Activated naive CD4-positive, alpha-beta T cell treated with anti-CD3 and anti-CD28 coated beads, Interleukin-2, amount 10 ng/mL, durations not matched to agents 7 days and 5 days (primary cell): ENCODE results near the gene GRB2.
A peak's percentile ranks its signal among the peaks of the same experiment; 100 is the strongest.

ENCODE experiments used
- CTCF ChIA-PET: fragments of 350-600 bp; sonication (Branson Sonifier 250); formaldehyde crosslinking; loops from one replicate; lab custom pipeline; 2021; ENCODE audit warnings: antibody characterized with exemption; lab: Charles Lee
- DNase-seq: peaks from one replicate; pipeline ENCODE4 v3.0.0-alpha.2; 2020
- H3K27ac Mint-ChIP-seq: one replicate; pipeline ENCODE4 v1.8.0; 2021; ENCODE audit warnings: mild to moderate bottlenecking, moderate library complexity, mixed read lengths
- H3K27me3 Mint-ChIP-seq: one replicate; pipeline ENCODE4 v1.8.0; 2021; ENCODE audit warnings: mild to moderate bottlenecking, mixed read lengths
- H3K36me3 Mint-ChIP-seq: one replicate; pipeline ENCODE4 v1.8.0; 2021; ENCODE audit warnings: mixed read lengths
- H3K4me1 Mint-ChIP-seq: one replicate; pipeline ENCODE4 v1.8.0; 2021; ENCODE audit warnings: mixed read lengths
- H3K4me3 Mint-ChIP-seq: one replicate; pipeline ENCODE4 v1.8.0; 2021; ENCODE audit warnings: mild to moderate bottlenecking, moderate library complexity, mixed read lengths
- H3K9me3 Mint-ChIP-seq: one replicate; pipeline ENCODE4 v1.8.0; 2021; ENCODE audit warnings: mixed read lengths

The GRB2 gene

DNA sequence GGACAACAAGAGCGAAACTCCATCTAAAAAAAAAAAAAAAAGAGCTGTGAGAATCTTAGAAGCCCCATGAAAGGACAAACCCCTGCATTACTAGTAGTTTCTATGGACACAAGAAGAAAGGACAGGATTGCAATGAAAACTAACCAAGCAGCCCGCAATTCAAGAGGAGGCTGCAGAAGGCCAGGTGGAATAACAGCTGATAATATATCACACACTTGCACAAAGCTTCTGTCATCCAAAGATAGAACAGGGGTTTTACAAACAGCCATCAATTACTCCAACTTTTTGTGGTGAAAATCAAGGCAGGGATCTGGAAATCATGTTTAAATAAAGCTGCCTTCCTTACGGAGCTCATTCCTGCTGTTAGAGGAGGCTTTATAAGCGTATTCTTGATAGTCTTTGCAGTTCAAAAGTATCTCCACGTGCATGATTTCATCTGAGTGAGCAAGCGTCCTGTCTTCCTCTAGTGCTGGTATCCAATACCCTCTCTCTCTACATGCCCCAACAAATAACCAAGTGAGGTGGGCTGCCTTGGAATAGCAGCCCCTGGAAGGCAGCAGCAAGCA is 27.8 kb upstream of the GRB2 start:
- H3K27ac Mint-ChIP-seq = no peak overlapping the region
- CTCF ChIA-PET = no interaction called here
- H3K4me3 Mint-ChIP-seq = no peak overlapping the region
- peaks cover 18% of the 10 kb centered on the region for H3K4me1 Mint-ChIP-seq
- H3K36me3 Mint-ChIP-seq = no peaks in the 10 kb centered on the region
- DNase-seq = no peak
- H3K27me3 Mint-ChIP-seq = peaks cover 49% of the 10 kb centered on the region
- no peaks in the 10 kb centered on the region for H3K9me3 Mint-ChIP-seq

DNA sequence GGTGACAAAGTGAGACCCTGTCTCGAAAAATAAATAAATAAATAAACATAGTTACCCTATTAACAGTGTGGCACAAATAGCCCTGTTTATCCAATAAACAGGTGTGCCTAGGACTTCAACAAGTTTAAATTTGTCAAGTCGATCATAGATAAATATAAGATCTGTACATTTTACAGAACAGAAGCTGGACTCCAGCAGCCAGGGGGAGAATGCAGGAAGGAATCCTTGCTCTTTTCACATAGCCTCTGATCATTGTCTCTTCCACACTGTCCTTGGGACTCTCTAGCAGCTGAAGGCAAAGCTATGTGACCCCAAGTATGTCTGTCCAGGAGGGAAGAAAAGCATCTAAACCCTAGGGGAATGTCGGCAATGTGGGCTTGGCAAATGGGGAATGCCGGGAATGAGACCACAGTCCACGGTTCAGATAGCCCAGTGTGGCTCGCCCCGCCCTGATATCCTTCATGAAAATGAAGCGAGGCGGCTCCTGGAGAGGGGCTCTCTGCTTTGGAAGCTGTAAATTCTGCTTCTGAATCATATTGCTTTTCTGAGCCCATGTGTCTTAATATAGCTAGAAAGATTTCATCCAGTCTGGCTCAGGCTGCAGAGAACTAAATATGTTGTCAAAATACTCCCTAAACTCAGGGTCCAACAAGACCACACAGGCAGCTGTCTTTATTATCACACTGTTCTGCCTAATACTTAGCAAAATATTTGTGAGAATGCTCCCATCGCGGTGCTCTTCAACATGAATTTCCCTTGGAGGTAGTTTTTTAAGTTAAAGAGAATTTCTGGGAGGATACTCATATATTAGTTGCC is 24.9 kb upstream of the GRB2 start:
- no peak overlapping the region for H3K27ac Mint-ChIP-seq
- DNase-seq = no peak
- H3K36me3 Mint-ChIP-seq = no peaks in the 10 kb centered on the region
- H3K27me3 Mint-ChIP-seq = peaks cover 50% of the 10 kb centered on the region
- CTCF ChIA-PET = interaction anchor here (0.6 to 0.9 kb wide), 2 partner anchors 317 to 320 kb away, joined by 3 read pairs; no protein-coding TSS in a partner anchor
- peaks cover 17% of the 10 kb centered on the region for H3K4me1 Mint-ChIP-seq
- no peak overlapping the region for H3K4me3 Mint-ChIP-seq
- H3K9me3 Mint-ChIP-seq = no peaks in the 10 kb centered on the region

GRCh38 chr17:75428543-75429469 is 23.3 kb upstream of the GRB2 start:
- Mint-ChIP-seq H3K4me3 (no peak overlapping the region), H3K36me3 (no peaks in the 10 kb centered on the region), H3K9me3 (no peaks in the 10 kb centered on the region), H3K27ac (no peak overlapping the region), H3K27me3 (peaks cover 40% of the 10 kb centered on the region), H3K4me1 (peaks cover 13% of the 10 kb centered on the region)
- CTCF ChIA-PET = interaction anchor here (1.1 to 2.3 kb wide), 2 partner anchors 205 to 319 kb away, joined by 3 to 8 read pairs; no protein-coding TSS in a partner anchor
- no peak for DNase-seq

- H3K4me3 Mint-ChIP-seq = no peak overlapping the region
- CTCF ChIA-PET = interaction anchor here (0.9 to 2.1 kb wide), 2 partner anchors 87 to 96 kb away, joined by 3 to 5 read pairs; no protein-coding TSS in a partner anchor
- peaks cover 54% of the 10 kb centered on the region for H3K27me3 Mint-ChIP-seq
- no peaks in the 10 kb centered on the region for H3K9me3 Mint-ChIP-seq
- H3K27ac Mint-ChIP-seq = no peak overlapping the region
- H3K36me3 Mint-ChIP-seq = no peaks in the 10 kb centered on the region
- peaks cover 7% of the 10 kb centered on the region for H3K4me1 Mint-ChIP-seq
- no peak for DNase-seq
Observed at GRCh38 chr17:75418531-75418930, 13.1 kb upstream of the GRB2 start.

- Mint-ChIP-seq H3K36me3 (no peaks in the 10 kb centered on the region), H3K27ac (no peak overlapping the region), H3K4me3 (no peak overlapping the region), H3K4me1 (peaks cover 18% of the 10 kb centered on the region), H3K27me3 (peaks cover 64% of the 10 kb centered on the region), H3K9me3 (no peaks in the 10 kb centered on the region)
- CTCF ChIA-PET = interaction anchor here (2.1 kb wide), 1 partner anchor 94 kb away, joined by 5 read pairs; no protein-coding TSS in a partner anchor
- no peak for DNase-seq
Observed at GRCh38 chr17:75417054-75417580, 11.6 kb upstream of the GRB2 start.

GRCh38 chr17:75416006-75416405 is 10.5 kb upstream of the GRB2 start:
- Mint-ChIP-seq H3K4me1 (peaks cover 28% of the 10 kb centered on the region), H3K27me3 (peaks cover 64% of the 10 kb centered on the region), H3K4me3 (no peak overlapping the region), H3K9me3 (no peaks in the 10 kb centered on the region), H3K27ac (peak overlapping the region; percentile 68), H3K36me3 (no peaks in the 10 kb centered on the region)
- CTCF ChIA-PET = interaction anchor here (0.6 to 1.1 kb wide), 2 partner anchors 203 to 455 kb away, joined by 3 to 4 read pairs; no protein-coding TSS in a partner anchor
- DNase-seq = no peak

DNA sequence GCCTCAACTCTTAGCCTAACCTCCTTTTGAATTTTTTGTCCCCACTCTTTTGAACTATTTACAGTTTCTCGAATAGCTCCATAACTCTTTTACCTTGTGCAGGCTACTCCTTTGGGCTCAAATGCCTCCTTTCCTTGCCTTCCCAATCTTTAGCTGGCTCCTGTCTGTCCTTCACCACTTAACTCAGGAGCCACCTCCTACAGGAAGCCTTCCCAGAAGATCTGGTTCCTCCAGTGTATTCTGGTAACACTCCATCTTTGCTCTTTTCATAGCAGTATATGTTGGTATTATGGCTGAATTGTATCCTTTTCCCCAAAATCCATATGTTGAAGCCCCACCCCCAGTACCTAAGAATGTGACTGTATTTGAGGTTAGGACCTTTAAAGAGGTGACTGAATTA is 9.0 kb upstream of the GRB2 start:
- DNase-seq = no peak
- Mint-ChIP-seq H3K36me3 (no peaks in the 10 kb centered on the region), H3K27ac (no peak overlapping the region), H3K4me1 (peaks cover 34% of the 10 kb centered on the region), H3K9me3 (no peaks in the 10 kb centered on the region), H3K27me3 (peaks cover 59% of the 10 kb centered on the region), H3K4me3 (no peak overlapping the region)
- CTCF ChIA-PET = interaction anchor here (0.7 to 1.5 kb wide), 3 partner anchors 144 to 175 kb away, joined by 3 to 4 read pairs (median 3); partner anchors contain the start of gene MIF4GD

GRCh38 chr17:75412455-75413317 is 7.2 kb upstream of the GRB2 start:
- no peaks in the 10 kb centered on the region for H3K36me3 Mint-ChIP-seq
- H3K9me3 Mint-ChIP-seq = no peaks in the 10 kb centered on the region
- CTCF ChIA-PET = interaction anchor here (0.5 to 2.6 kb wide), 22 partner anchors 9 to 451 kb away, joined by 3 to 18 read pairs (median 4); partner anchors contain the start of genes MIF4GD, NUP85 and SLC25A19
- H3K4me3 Mint-ChIP-seq = peak overlapping the region; percentile 13
- peaks cover 45% of the 10 kb centered on the region for H3K27me3 Mint-ChIP-seq
- peak; percentile 79 for DNase-seq
- peak overlapping the region; percentile 64 for H3K27ac Mint-ChIP-seq
- H3K4me1 Mint-ChIP-seq = peaks cover 29% of the 10 kb centered on the region

GRCh38 chr17:75411328-75412067 is 6.0 kb upstream of the GRB2 start:
- no peak overlapping the region for H3K27ac Mint-ChIP-seq
- H3K36me3 Mint-ChIP-seq = no peaks in the 10 kb centered on the region
- no peaks in the 10 kb centered on the region for H3K9me3 Mint-ChIP-seq
- H3K27me3 Mint-ChIP-seq = peaks cover 39% of the 10 kb centered on the region
- H3K4me1 Mint-ChIP-seq = peaks cover 33% of the 10 kb centered on the region
- no peak overlapping the region for H3K4me3 Mint-ChIP-seq
- CTCF ChIA-PET = interaction anchor here (0.6 to 2.6 kb wide), 18 partner anchors 17 to 450 kb away, joined by 3 to 18 read pairs (median 5); partner anchors contain the start of genes MIF4GD, NUP85 and SLC25A19
- DNase-seq = peak; percentile 21

GRCh38 chr17:75410141-75410540 is 4.7 kb upstream of the GRB2 start:
- Mint-ChIP-seq H3K4me1 (peaks cover 42% of the 10 kb centered on the region), H3K4me3 (no peak overlapping the region), H3K27ac (no peak overlapping the region), H3K9me3 (no peaks in the 10 kb centered on the region), H3K27me3 (peaks cover 25% of the 10 kb centered on the region), H3K36me3 (no peaks in the 10 kb centered on the region)
- no peak for DNase-seq
- CTCF ChIA-PET = interaction anchor here (0.6 to 1.2 kb wide), 2 partner anchors 75 to 140 kb away, joined by 3 to 5 read pairs; partner anchors contain the start of gene MIF4GD

- peaks cover 47% of the 10 kb centered on the region for H3K4me1 Mint-ChIP-seq
- CTCF ChIA-PET = interaction anchor here (1.7 kb wide), 1 partner anchor 119 kb away, joined by 4 read pairs; the partner anchor contains the start of gene SLC25A19
- H3K27ac Mint-ChIP-seq = peak overlapping the region; percentile 22
- no peak for DNase-seq
- peaks cover 3% of the 10 kb centered on the region for H3K27me3 Mint-ChIP-seq
- H3K4me3 Mint-ChIP-seq = no peak overlapping the region
- peaks cover 7% of the 10 kb centered on the region for H3K36me3 Mint-ChIP-seq
- no peaks in the 10 kb centered on the region for H3K9me3 Mint-ChIP-seq
Observed at GRCh38 chr17:75407655-75408352, 2.3 kb upstream of the GRB2 start.
